Measurements from ENCODE around the gene ZCCHC8. TPM values are rescaled to one million over a fixed set of nuclear protein-coding genes. Genes with fewer than 3 reads are reported as not detected.
"Not testable (repeated sequence)": the region's sequence is repeated elsewhere in the genome, so short reads cannot be mapped to it uniquely, and the experiment has no call there.

Gene ZCCHC8
- total RNA-seq, 1 donor from 2014 or later = 23.5 TPM

- Histone ChIP-seq H3K27ac (peak overlapping the region; percentile 99), H3K4me3 (peak overlapping the region; percentile 91), H3K27me3 (ENCODE audit: low read depth) (no peaks in the 10 kb centered on the region), H3K4me1 (peaks cover 42% of the 10 kb centered on the region), H3K36me3 (peaks cover 47% of the 10 kb centered on the region), H3K9me3 (no peaks in the 10 kb centered on the region)
- TF ChIP-seq, protein P1, sequence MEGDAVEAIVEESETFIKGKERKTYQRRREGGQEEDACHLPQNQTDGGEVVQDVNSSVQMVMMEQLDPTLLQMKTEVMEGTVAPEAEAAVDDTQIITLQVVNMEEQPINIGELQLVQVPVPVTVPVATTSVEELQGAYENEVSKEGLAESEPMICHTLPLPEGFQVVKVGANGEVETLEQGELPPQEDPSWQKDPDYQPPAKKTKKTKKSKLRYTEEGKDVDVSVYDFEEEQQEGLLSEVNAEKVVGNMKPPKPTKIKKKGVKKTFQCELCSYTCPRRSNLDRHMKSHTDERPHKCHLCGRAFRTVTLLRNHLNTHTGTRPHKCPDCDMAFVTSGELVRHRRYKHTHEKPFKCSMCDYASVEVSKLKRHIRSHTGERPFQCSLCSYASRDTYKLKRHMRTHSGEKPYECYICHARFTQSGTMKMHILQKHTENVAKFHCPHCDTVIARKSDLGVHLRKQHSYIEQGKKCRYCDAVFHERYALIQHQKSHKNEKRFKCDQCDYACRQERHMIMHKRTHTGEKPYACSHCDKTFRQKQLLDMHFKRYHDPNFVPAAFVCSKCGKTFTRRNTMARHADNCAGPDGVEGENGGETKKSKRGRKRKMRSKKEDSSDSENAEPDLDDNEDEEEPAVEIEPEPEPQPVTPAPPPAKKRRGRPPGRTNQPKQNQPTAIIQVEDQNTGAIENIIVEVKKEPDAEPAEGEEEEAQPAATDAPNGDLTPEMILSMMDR (IDR thresholded peaks at IDR 0.05) = no peak
- ATAC-seq (no peak), DNase-seq (no peak)
- intact Hi-C loops (cut with DNase I) = no loop called here
Observed at GRCh38 chr12:122501489-122501989, 807 bp upstream of the ZCCHC8 start.

GRCh38 chr12:122499991-122500684 is 594 bp downstream of the ZCCHC8 start:
- peaks cover 42% of the 10 kb centered on the region for H3K4me1 ChIP-seq
- no peaks in the 10 kb centered on the region for H3K9me3 ChIP-seq
- H3K27ac ChIP-seq = peak overlapping the region; percentile 99
- TF ChIP-seq, protein P1 (IDR thresholded peaks at IDR 0.05) = no peak
- H3K27me3 ChIP-seq (ENCODE audit: low read depth) = no peaks in the 10 kb centered on the region
- DNase-seq (peak; percentile 66), ATAC-seq (peak; percentile 69 to 74)
- intact Hi-C loops (cut with DNase I) = no loop called here
- peaks cover 47% of the 10 kb centered on the region for H3K36me3 ChIP-seq
- H3K4me3 ChIP-seq = peak overlapping the region; percentile 91

DNA sequence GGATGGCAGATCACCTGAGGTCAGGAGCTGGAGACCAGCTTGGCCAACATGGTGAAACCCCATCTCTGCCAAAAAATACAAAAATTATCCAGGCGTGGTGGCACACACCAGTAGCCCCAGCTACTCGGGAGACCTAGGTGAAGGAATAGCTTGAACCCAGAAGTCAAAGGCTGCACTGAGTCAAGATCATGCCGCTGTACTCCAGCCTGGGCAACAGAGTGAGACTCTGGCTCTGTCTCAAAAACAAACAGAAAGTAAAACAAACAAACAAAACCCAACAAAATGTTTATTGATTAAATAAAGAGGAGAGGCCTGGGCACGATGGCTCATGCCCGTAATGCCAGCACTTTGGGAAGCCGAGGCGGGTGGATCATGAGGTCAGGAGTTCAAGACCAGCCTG is 5.5 kb downstream of the ZCCHC8 start:
- ATAC-seq = no peak
- intact Hi-C loops (cut with DNase I) = no loop called here
- peaks cover 67% of the 10 kb centered on the region for H3K36me3 ChIP-seq

GRCh38 chr12:122493222-122493621 is 7.5 kb downstream of the ZCCHC8 start:
- peaks cover 14% of the 10 kb centered on the region for H3K4me1 ChIP-seq
- ATAC-seq; H3K9me3 ChIP-seq; H3K4me3 ChIP-seq; intact Hi-C loops (cut with DNase I); H3K27ac ChIP-seq; H3K27me3 ChIP-seq (ENCODE audit: low read depth); DNase-seq: not testable (repeated sequence)
- H3K36me3 ChIP-seq = peaks cover 88% of the 10 kb centered on the region

More for the DNA sequence above, 5.5 kb downstream of the ZCCHC8 start:
- Histone ChIP-seq H3K9me3 (no peaks in the 10 kb centered on the region), H3K27ac (no peak overlapping the region), H3K4me1 (peaks cover 30% of the 10 kb centered on the region), H3K4me3 (no peak overlapping the region), H3K27me3 (ENCODE audit: low read depth) (no peaks in the 10 kb centered on the region)
- TF ChIP-seq, protein P1 (IDR thresholded peaks at IDR 0.05) = no peak
- no peak for DNase-seq

DNA sequence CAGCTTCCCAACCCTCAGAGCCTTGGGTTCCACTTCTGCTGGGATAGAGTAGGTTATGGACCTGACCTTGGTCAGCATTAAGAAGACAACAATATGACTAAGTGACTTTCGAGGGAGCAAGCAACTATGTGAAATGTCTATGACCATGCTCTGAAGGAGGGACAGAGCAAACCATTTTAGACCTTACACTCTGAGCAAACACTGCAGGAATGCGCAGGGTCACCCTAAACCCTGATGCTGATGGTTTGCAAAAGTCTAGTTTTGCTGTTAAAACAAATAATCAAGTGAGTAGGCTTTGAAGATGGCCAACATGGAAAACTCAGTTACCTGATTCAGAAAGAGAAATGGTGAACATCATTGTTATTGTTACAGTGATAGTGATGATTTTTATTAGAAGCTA is 8.7 kb downstream of the ZCCHC8 start:
- intact Hi-C loops (cut with DNase I) = no loop called here
- Histone ChIP-seq H3K4me1 (peaks cover 2% of the 10 kb centered on the region), H3K27ac (no peak overlapping the region), H3K36me3 (peaks cover 94% of the 10 kb centered on the region), H3K4me3 (no peak overlapping the region), H3K9me3 (no peaks in the 10 kb centered on the region), H3K27me3 (ENCODE audit: low read depth) (no peaks in the 10 kb centered on the region)
- DNase-seq = no peak
- TF ChIP-seq, protein P1 (IDR thresholded peaks at IDR 0.05) = no peak
- ATAC-seq = no peak

DNA sequence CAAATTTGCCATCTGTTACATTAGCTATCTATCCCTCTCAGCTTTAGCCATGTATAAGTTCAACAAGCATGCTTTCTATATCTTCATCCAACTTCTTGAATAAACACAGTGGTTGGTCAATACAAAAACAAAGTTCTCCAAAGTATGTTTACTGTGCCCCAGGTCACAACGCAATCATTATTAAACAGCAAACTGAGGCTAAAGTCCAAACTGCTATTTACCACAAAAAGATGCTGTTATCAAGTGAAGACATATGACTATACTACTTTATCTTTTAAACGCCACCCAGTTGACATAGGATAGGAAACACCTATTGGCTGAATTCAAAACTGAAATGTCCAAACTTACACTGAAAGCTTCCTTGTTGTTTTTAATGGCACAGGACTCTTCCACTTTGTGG is 11.7 kb downstream of the ZCCHC8 start:
- Histone ChIP-seq H3K36me3 (peaks cover 99% of the 10 kb centered on the region), H3K4me3 (no peak overlapping the region), H3K9me3 (no peaks in the 10 kb centered on the region), H3K27me3 (ENCODE audit: low read depth) (no peaks in the 10 kb centered on the region), H3K27ac (no peak overlapping the region), H3K4me1 (no peaks in the 10 kb centered on the region)
- ATAC-seq (no peak), DNase-seq (no peak)
- TF ChIP-seq, protein P1 (IDR thresholded peaks at IDR 0.05) = no peak
- intact Hi-C loops (cut with DNase I) = no loop called here

- DNase-seq; intact Hi-C loops (cut with DNase I); H3K27ac ChIP-seq; H3K9me3 ChIP-seq; ATAC-seq; H3K4me1 ChIP-seq; H3K27me3 ChIP-seq (ENCODE audit: low read depth); H3K4me3 ChIP-seq: not testable (repeated sequence)
- peaks cover 100% of the 10 kb centered on the region for H3K36me3 ChIP-seq
Observed at GRCh38 chr12:122487807-122488206, 12.9 kb downstream of the ZCCHC8 start.
